NCI-H524 treated with DMSO at 0.1 percent for 48 hours (cell line): ENCODE data around the gene CHMP4A.
"Not testable (repeated sequence)": the region's sequence is repeated elsewhere in the genome, so short reads cannot be mapped to it uniquely, and the experiment has no call there.

Source experiments
- DNase-seq: peaks from one replicate; lab custom pipeline; 2025; lab: John Stamatoyannopoulos, UW

CHMP4A gene

GRCh38 chr14:24246765-24247212 is 33.5 kb upstream of the CHMP4A start:
- DNase-seq, result no peak

GRCh38 chr14:24245350-24245749 is 32.1 kb upstream of the CHMP4A start:
- DNase-seq, result not testable (repeated sequence)

GRCh38 chr14:24243336-24243836 is 30.1 kb upstream of the CHMP4A start:
- no peak for DNase-seq

GRCh38 chr14:24241829-24242443 is 28.6 kb upstream of the CHMP4A start:
- peak; percentile 94 for DNase-seq

- DNase-seq, result no peak
These were observed 27.0 kb upstream of the CHMP4A start for GRCh38 chr14:24240110-24240918.

DNA sequence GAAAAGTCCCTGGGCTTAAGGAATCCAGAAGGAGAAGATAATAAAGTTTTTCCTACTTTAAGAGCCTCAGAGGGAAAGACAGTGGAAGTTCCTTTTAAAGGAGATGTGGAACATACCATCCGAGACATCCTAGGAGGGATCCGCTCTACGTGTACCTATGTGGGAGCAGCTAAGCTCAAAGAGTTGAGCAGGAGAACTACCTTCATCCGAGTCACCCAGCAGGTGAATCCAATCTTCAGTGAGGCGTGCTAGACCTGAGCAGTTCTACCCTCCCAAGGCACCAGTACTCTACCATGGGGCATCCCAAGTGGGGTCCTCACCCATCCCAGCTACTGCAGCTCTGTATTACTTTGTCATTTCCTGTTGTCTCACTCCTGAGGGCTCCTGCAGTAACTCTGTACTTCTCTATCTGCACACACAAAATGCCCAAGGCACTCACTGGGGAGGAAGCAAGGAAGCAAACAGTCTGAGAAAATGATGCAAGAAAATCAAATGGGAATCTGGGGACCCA is 25.3 kb upstream of the CHMP4A start:
- DNase-seq, result no peak

- no peak for DNase-seq
These were observed 24.8 kb upstream of the CHMP4A start for GRCh38 chr14:24238123-24238522.

DNA sequence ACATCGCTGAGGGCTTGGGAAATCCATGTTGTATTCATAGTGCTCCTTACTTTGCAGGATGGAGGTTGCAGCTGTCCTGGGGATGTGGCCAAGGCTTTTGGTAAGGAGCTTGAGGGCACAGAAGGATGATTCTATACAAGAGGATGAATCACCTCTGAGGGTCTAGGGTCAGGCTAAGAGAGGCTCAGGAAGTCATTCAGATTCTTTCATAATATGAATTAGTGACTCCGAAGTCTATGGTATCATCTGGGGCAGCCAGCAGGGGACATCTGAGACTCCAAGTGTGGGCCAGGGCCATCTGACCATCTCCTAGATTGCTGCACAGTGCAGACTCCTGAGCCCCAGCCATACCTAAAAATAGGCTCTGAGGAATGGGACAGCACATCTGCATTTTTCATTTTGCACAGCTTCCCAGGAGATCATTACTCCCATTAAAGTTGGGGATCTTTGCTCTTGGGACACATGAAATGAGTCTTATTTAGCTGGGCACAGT is 24.2 kb upstream of the CHMP4A start:
- no peak for DNase-seq

GRCh38 chr14:24236689-24237462 is 23.6 kb upstream of the CHMP4A start:
- no peak for DNase-seq

DNA sequence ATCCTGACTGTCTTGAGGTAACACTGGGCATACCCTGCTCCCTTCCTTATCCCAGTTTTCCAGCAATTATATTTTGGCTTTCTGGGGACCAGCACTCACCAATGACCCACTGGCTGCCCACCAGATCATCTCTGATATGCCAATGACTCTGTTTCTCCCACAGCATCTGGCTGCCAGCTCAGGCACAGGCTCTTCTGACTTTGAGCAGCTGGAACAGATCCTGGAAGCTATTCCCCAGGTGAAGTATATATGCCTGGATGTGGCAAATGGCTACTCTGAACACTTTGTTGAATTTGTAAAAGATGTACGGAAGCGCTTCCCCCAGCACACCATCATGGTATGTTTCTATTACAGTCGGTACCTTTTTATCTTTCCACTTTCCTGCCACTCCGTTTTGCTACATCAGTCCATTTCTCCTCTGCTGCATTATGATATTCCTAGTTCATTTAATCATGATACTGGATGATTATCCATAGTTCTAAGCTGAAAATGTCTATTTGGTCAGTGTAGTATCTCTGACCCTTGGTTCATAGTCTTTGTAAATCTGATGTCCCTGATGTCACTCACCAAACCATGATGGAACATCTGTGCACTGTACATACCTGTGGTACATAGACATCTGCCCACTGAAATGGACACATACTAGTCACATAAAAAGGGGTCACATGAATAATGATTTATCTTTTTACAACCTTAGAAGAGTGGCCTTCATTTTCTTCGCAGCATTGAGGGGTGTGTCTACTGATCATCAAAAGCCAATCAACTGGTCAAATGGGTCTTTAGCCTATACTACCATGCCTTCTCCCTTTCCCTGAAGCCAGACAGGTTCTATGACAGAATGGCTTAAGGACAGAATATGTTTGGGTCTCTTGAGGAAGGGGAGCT is 22.8 kb upstream of the CHMP4A start:
- DNase-seq, result no peak

DNA sequence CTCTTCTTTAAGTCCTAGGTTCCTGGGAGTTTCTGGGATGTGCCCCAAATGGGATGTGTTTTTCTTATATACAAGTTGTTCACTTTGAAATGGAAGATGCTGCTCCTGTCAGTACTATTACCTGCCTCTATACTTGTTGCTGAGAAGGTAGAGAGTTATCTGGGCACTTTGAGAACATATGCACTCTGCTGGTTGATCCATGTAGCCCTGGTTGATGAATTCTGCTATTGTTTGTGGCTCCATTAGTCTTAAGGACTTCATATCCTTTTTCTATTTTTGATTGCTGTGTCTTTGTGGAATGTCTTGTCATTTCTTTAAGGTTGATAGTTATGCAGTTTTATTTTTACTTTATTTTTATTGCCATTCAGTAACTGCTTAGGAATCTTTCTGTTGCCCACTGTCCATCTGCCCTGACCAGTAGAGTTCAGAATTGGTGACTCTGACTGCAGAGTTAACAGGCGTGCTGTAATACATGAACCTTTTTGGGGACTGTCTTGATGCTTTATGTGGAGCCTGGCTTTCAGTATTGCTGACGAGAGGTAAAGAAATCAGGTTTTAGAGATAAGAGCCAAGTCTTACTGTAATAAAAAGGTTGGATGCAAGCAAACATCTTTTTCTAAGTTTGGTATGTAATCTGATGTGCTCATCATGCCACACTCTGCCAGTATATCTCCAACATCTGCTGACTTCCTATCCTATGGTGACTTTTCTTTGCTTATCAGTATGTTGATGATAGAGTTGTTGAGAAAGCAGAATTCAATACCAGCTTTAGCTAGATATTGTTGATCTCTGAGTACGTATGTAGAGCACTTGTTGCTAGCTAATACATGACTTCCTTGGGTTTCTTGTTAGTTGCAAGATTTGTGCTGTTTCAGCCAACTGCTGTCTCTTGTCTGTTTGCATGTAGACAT is 21.1 kb upstream of the CHMP4A start:
- no peak for DNase-seq

DNA sequence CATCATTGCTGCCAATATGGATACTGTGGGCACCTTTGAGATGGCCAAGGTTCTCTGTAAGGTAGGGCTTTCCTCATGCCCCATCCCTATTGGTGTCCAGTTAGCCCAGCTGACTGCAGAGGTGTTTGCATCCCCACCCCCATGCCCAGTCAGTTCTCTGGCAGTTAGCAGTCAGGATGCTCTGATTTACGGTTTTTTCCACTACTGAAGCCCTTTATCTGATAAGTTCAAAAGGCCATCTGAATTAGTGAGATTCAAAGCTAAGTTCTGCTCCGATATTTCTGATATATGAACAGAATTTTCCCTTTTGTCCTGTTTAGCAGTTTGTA is 20.2 kb upstream of the CHMP4A start:
- DNase-seq, result no peak

DNA sequence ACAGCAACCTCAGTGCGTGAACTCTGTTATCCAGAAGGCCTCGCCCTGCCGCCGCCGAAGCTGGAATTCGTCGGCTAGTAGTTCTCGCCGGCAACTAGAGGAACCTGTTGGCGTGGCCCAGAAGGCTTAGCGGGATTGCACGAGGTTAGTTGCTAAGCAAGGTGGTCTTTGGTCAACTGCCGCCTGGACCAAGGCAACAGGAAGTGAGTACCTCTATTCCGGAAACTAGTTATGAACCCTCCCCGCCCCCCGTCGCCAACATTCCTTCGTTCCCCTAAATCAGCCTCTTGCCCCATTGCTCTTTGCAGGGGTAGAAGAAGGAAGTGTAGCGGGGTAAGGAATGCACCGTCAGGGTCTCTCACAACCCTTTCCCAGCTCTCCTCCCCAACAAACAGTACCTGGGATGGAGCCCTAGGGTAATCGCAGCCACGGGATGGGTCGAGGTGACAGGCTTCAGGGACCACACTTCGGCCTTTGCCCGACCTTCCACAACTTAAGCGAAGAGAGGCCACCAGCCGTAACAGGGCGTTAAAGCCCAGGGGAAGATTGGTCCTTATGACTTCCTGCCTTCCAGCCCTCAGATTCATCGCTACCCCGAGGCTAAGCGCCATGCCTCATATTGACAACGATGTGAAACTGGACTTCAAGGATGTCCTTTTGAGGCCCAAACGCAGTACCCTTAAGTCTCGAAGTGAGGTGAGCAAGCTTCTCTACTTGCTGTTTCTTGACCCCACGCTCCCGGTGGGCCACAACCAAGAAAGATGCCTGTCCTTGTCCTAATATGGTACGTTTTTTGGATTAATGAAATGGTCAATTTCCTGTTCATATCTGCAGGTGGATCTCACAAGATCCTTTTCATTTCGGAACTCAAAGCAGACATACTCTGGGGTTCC is 19.6 kb upstream of the CHMP4A start, which contains the start of gene GMPR2:
GMPR2 (plus strand) TSS at position 285 of the 893 bp plus-strand sequence; CDS start at position 610, 325 bp downstream.
- DNase-seq, result peak; percentile 77

GRCh38 chr14:24232121-24232644 is 18.9 kb upstream of the CHMP4A start, which contains the start of gene NEDD8:
Gene NEDD8 (minus strand): TSS chr14:24232367. CDS start chr14:24232267, 100 bp downstream.
- DNase-seq, result peak; percentile 82

DNA sequence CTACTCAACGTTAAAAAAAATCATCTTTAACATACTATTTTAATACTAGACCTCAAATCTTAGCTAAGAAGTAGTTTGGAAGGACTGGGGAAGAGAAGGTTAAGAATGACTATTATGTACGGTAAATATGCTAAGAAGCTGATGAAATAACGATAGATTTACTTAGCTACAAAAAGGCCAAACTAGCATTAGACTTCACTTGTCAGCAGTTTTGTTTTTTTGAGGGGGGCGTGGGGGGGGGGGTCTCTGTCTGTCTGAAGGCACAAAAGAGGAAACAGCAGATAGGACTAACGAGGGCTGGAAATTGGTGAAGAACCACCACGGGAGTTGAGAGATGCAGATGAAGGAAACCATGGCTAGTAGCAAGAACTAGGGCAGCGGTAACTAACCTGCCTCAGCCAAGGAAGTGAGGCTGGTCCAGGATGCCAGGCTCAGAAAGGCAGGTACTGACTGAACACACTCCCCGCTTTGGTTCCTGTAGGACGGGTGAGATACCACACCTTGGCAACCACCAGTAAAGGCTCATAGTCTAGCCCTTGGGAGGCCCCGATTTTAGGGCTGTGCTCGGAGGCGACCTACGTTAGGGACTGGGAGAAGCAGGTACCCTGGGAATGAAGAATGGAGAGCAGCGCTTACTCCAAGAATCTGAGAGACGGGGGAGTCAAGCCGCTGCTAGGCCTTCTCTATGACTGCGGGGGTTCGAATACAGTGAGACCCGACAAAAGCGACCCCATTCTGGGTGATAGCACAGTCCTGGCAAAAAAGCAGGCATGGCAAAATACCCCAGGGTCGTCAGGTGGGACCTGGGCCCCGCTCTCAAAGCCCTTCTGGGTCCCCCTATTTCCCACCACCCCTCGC is 18.2 kb upstream of the CHMP4A start:
- DNase-seq, result no peak

DNA sequence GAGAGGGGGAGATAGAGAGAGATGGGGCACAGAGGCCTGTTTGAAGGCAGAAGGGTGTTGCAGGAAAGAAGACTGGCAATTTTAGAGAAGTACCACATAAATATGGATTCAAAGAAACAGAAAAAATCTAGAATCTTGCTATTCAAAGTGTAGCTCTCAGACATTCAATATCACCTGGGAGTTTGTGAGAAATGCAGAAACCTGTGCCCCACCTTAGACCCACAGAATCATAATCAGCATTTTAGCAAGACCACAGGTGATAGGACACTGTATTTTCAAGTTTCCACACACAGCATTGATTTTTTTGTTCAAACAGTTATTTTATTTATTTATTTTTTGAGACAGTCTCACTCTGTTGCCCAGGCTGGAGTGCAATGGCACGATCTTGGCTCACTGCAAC is 15.6 kb upstream of the CHMP4A start:
- no peak for DNase-seq

- DNase-seq, result no peak
These were observed 13.2 kb upstream of the CHMP4A start for GRCh38 chr14:24226473-24226872.

DNA sequence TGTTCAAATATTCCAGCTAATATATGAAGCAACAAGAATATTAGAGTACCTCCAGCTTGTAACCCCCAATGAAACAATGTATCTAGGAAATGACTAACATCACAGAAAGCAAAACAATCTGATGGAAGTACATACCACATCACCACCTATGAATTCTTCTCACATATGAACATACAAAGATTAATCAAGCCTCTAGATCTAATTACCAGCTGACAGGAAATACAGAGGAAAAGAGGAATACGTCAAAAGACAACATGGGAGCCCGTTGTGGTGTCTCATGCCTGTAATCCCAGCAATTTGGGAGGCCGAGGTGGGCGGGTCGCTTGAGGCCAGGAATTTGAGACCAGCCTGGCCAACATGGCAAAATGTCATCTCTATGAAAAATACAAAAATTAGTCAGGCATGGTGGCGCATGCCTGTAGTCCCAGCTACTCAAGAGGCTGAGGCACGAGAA is 11.4 kb upstream of the CHMP4A start:
- no peak for DNase-seq
